Spinal cord (tissue), 10 donors: ENCODE data around the gene CPSF4L. TPM values are rescaled to one million over a fixed set of nuclear protein-coding genes. Genes with fewer than 3 reads are reported as not detected.

Experiments
- DNase-seq, 6 donors: peaks; one replicate each; pipeline versions ENCODE4 v3.0.0 to v3.0.0-alpha.2; 2013 to 2015; ENCODE audit warnings: low spot score in 6 of 6, low read depth in 4 of 6
- H3K27ac ChIP-seq: one replicate; pipeline ENCODE4 v1.5.1; 2013; ENCODE audit warnings: low read depth, low read length, control low read depth
- H3K27me3 ChIP-seq: one replicate; pipeline ENCODE4 v1.6.1; 2013; ENCODE audit warnings: low read length; ENCODE audit not compliant: control insufficient read depth, insufficient read depth
- H3K36me3 ChIP-seq: one replicate; pipeline ENCODE4 v1.6.1; 2013; ENCODE audit warnings: low read length; ENCODE audit not compliant: control insufficient read depth, insufficient read depth
- H3K4me1 ChIP-seq: one replicate; pipeline ENCODE4 v1.6.1; 2013; ENCODE audit warnings: low read length; ENCODE audit not compliant: control insufficient read depth, insufficient read depth
- H3K4me3 ChIP-seq: one replicate; pipeline ENCODE4 v1.5.1; 2013; ENCODE audit warnings: low read depth, low read length, control low read depth
- H3K9me3 ChIP-seq: one replicate; pipeline ENCODE4 v1.6.1; 2013; ENCODE audit warnings: low read length; ENCODE audit not compliant: control insufficient read depth, insufficient read depth
- WGBS: methylation state at CpG from one replicate; pipeline ENCODE4 v1.1.5; 2013; ENCODE audit warnings: missing lambda C conversion rate; ENCODE audit not compliant: insufficient coverage; 5-methylcytosine and 5-hydroxymethylcytosine counted together
- polyA plus RNA-seq, 2 donors: library from polyadenylated mRNA; unstranded; fragments of 120-200 nt; gene quantifications; one replicate each; pipeline ENCODE4 v1.2.1, GENCODE V29; 2013; ENCODE audit not compliant: insufficient read length in 2 of 2
- total RNA-seq, 2 donors: library from RNA; depleted of rRNA in 1 of 2; stranded (reverse); fragments of 120-200 nt in 1 of 2; fragments of >200 nt in 1 of 2; gene quantifications; one replicate each; pipeline versions ENCODE4 v1.2.3 to v1.2.4, GENCODE V29; 2013 to 2014
- donor health status: healthy.

CPSF4L gene
- total and polyA plus RNA-seq, 4 donors, result 0.29 TPM; not detected in 3

DNA sequence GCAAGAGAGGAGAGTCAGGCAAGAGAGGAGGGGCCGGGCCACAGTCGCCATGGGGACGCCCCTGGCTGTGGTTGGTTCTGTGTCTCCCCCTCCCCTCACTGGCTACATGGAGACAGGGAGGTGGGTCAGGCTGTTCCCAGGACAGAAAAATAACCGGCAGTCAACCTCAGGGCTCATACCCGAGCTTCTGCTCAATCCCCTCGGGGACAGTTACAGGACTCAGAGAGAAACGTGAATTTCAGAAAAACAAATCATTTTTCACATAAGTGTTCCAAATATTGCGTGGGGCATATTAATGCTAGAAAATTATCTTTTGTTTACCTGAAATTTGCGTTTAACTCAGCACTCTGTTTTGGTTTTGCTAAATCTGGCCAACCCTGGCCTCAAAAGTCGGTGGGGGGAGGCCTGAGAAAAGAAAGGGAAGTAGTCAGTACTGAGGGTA lies 22.2 kb upstream of the CPSF4L start:
- peak overlapping the region; percentile 65 for H3K27ac ChIP-seq
- H3K9me3 ChIP-seq, result no peaks in the 10 kb centered on the region
- no peak overlapping the region for H3K4me3 ChIP-seq
- H3K4me1 ChIP-seq, result peaks cover 76% of the 10 kb centered on the region
- H3K27me3 ChIP-seq, result no peaks in the 10 kb centered on the region
- DNase-seq, result peak in 2 of 6 donors; percentile 68 to 70
- H3K36me3 ChIP-seq, result peaks cover 57% of the 10 kb centered on the region
- WGBS, result no CpG with 5 or more reads among the region's 10 CpGs

DNA sequence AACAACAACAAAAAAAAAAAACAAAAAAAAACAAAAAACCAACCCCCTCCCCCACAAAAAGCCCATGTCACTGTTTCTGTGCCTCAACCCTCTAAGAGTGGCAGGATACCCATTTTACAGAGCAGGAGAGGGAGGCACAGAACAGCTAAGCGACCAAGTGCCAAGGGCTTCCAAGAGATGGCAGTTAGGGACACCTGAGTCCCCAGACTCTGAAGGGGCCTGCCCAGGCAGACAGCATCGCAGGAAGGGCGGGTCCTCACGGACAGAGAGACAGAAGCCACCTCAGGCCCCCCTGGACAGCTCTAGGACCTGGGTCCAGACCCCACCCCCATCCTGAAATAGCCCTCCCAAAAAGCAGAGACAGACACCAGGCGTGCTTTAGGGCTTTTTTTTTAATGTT lies 21.6 kb upstream of the CPSF4L start:
- DNase-seq, result no peak
- H3K9me3 ChIP-seq, result no peaks in the 10 kb centered on the region
- H3K27me3 ChIP-seq, result no peaks in the 10 kb centered on the region
- no peak overlapping the region for H3K4me3 ChIP-seq
- peaks cover 54% of the 10 kb centered on the region for H3K36me3 ChIP-seq
- peak overlapping the region; percentile 65 for H3K27ac ChIP-seq
- H3K4me1 ChIP-seq, result peaks cover 75% of the 10 kb centered on the region
- 89% methylated on average over 3 of the region's 5 CpGs for WGBS

DNA sequence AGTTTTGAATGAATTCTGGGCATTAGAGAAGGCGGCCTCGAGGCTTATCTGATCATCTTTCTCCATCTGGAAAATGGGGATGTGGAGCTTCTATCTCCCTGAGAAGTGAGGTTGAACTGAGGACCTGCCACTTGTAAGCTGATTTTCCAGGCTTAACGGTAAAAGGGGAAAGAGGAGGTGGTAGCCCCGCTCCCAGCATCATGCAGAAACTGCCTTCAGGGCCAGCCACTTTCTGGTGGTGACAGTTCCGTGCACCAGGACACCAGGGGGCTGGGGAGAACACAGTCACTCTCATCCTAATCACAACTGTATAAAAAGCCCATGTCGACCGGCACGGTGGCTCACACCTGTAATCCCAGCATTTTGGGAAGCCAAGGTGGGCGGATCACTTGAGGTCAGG lies 20.9 kb upstream of the CPSF4L start:
- Histone ChIP-seq H3K4me1 (peaks cover 73% of the 10 kb centered on the region), H3K36me3 (peaks cover 52% of the 10 kb centered on the region)
- DNase-seq, result no peak

DNA sequence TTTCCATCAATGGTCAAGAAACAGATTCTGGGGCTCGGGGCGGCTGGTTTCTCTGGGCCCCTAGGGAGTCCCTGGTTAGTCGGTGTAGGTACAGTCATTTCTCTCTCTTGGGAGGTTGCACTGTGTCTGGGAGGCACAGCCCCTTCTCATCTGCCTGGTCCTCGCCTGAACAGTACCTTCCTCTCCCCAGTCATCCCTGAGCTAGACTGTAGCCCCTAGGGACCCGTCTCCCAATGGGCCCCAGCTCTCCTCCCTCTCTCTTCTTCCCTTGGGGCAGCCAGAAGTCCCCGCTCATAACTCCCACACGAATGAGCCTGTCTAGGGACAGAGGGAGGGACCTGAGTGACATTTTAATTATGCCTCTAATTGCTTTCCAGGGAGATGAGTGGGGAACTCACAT lies 20.2 kb upstream of the CPSF4L start:
- no peaks in the 10 kb centered on the region for H3K9me3 ChIP-seq
- no peak overlapping the region for H3K27ac ChIP-seq
- 91% methylated on average over 4 of the region's 7 CpGs for WGBS
- no peak for DNase-seq
- H3K27me3 ChIP-seq, result no peaks in the 10 kb centered on the region
- peaks cover 46% of the 10 kb centered on the region for H3K36me3 ChIP-seq
- H3K4me3 ChIP-seq, result no peak overlapping the region
- H3K4me1 ChIP-seq, result peaks cover 66% of the 10 kb centered on the region

More for the DNA sequence above, 20.9 kb upstream of the CPSF4L start:
- 88% methylated on average over 7 of the region's 9 CpGs for WGBS
- Histone ChIP-seq H3K27ac (no peak overlapping the region), H3K9me3 (no peaks in the 10 kb centered on the region), H3K4me3 (no peak overlapping the region), H3K27me3 (no peaks in the 10 kb centered on the region)

DNA sequence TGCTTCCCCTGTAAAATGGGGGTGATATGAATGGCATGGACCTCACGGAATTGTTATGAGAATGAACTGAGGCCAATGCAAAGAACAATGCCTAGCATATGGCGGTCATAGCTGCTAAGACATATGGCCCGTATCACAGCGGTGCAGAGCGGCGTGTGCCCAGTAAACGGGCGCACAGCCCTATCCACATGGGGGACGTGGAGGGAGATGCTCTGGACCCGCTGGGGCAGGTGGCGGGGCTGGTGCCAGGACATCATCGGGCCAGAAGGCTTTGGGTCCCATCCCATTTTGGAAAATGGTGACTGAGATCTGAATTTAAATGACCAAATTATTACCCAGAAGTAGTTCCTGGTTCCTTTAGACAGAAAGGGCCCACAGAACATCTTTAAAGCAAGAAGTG lies 18.5 kb upstream of the CPSF4L start:
- no peak overlapping the region for H3K27ac ChIP-seq
- peaks cover 35% of the 10 kb centered on the region for H3K36me3 ChIP-seq
- H3K9me3 ChIP-seq, result no peaks in the 10 kb centered on the region
- H3K4me1 ChIP-seq, result peaks cover 49% of the 10 kb centered on the region
- H3K27me3 ChIP-seq, result no peaks in the 10 kb centered on the region
- H3K4me3 ChIP-seq, result no peak overlapping the region
- no peak for DNase-seq
- WGBS, result 88% methylated on average over 10 of the region's 12 CpGs

DNA sequence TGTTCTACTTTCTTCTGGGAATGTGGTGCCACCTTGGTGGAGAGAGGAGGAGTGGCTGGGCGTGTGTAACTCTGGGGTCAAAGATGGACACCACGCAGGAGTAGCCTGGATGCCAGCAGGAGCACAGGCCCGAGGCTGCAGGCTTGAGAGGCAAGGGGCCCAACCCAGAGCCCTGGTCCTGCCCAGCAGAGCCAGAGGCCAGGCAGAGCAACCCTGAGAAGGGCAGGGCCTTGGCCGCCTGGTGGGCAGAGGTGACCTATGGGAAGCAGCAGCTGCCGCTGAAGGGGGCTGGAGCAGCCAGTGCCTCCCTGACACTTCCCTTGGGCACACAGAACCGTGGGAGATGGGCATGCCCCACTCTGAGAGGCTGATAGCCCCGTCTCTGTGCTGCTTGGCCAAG lies 18.0 kb upstream of the CPSF4L start:
- H3K4me1 ChIP-seq, result peaks cover 44% of the 10 kb centered on the region
- no peak overlapping the region for H3K4me3 ChIP-seq
- no peaks in the 10 kb centered on the region for H3K27me3 ChIP-seq
- peaks cover 31% of the 10 kb centered on the region for H3K36me3 ChIP-seq
- no peak for DNase-seq
- H3K9me3 ChIP-seq, result no peaks in the 10 kb centered on the region
- H3K27ac ChIP-seq, result no peak overlapping the region
- 86% methylated on average over 6 of the region's 7 CpGs for WGBS

DNA sequence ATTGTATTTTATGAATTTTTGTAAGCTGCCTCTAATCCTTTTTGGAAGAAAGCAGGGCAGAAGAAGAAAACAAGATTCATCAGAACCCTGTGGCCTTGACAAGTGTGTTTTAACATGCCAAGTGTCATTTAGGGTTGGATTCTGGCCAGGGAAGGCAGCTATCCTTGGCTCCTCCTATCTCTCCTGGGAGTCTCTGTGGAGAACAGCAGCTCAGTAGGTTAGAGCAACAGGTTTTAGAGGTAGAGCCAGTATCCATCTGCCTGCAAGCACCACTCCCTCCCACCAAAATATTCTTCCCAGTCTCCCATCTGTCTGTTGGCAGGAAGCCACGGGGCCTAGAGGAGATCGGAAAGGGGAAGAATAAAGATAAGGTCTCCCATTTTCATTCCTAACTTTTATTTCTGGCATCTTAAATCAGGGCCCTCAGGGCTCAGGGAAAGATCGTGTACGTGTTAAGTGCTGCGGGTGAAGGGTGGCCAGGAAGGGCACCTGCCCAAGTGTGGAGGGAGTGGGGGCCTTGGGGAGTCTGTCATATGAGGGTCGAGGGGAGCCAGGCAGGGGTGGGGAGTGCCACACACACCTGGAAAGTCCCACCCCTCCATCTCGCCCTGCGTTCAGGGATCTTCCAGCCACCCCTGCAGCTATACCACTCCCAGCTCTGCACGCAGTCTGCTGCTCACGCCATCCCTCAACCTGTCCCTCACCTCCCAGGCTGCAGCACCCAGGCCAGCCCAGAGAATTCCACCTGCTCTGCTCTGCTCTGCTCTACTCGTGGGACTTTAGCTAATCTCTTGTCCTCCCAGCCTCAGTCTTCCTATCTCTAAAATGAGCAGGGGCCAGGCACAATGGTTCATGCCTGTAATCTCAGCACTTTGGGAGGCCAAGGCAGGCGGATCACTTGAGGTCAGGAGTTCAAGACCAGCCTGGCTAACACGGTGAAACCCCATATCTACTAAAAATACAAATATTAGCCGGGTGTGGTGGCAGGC lies 17.1 kb upstream of the CPSF4L start:
- Histone ChIP-seq H3K9me3 (no peaks in the 10 kb centered on the region), H3K27ac (peak overlapping the region; percentile 49), H3K4me1 (peaks cover 34% of the 10 kb centered on the region), H3K36me3 (peaks cover 26% of the 10 kb centered on the region), H3K27me3 (no peaks in the 10 kb centered on the region), H3K4me3 (no peak overlapping the region)
- 71% methylated on average over 6 of the region's 14 CpGs for WGBS
- DNase-seq, result peak in 2 of 6 donors; percentile 68 to 90

DNA sequence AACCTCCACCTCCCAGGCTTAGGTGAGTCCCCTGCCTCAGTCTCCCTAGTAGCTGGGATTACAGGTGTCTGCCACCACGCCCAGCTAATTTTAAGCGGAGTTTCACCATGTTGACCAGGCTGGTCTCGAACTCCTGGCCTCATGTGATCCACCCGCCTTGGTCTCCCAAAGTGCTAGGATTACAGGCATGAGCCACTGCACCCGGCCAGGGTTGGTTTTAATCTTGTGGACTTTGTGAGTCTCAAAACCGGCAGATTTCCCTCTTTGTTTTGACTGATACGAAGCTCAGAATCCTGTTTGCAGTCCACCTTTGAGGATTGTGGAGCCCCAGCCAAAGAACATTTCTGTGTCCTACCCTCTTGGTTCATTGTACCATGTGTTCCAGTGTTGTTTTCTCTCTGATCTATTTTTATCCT lies 16.4 kb upstream of the CPSF4L start:
- WGBS, result 69% methylated on average over 4 of the region's 7 CpGs
- H3K27ac ChIP-seq, result peak overlapping the region; percentile 49
- H3K9me3 ChIP-seq, result no peaks in the 10 kb centered on the region
- no peak for DNase-seq
- H3K36me3 ChIP-seq, result peaks cover 19% of the 10 kb centered on the region
- H3K27me3 ChIP-seq, result no peaks in the 10 kb centered on the region
- no peak overlapping the region for H3K4me3 ChIP-seq
- H3K4me1 ChIP-seq, result peaks cover 32% of the 10 kb centered on the region

DNA sequence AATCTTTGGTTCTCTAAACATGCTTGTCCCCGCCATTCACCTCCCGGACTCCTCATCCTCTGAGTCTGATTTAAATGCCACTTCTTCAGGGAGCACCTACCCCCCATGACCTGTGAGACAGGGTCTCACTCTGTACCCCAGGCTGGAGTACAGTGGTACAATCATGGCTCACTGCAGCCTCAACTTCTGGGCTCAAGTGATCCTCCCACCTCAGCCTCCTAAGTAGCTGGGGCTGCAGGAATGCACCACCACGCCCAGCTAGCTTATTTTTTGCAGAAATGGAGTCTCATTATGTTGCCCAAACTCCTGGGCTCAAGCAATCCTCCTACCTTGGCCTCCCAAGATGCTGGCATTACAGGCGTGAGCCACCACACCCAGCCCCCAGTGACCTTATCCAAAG lies 12.8 kb upstream of the CPSF4L start:
- Histone ChIP-seq H3K9me3 (no peaks in the 10 kb centered on the region), H3K4me1 (peaks cover 23% of the 10 kb centered on the region), H3K27ac (no peak overlapping the region), H3K4me3 (no peak overlapping the region), H3K27me3 (no peaks in the 10 kb centered on the region), H3K36me3 (peaks cover 2% of the 10 kb centered on the region)
- no peak for DNase-seq
- 96% methylated on average over 4 of the region's 4 CpGs for WGBS

DNA sequence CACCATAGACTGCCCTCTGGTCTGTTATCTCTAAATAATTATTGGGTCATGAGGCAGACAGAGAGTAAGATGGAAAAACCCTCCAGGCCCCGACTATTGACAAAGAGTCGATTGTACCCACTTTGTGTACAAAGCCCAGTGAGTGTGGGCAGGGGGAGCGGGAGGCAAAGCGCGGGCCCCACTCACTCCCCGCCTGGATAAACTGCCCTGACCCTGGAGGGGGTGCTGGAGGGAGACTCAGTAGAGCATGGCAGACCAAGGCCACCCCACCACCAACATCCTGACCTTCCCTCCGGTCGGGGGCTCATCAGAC lies 11.2 kb upstream of the CPSF4L start:
- Histone ChIP-seq H3K4me3 (no peak overlapping the region), H3K36me3 (peaks cover 2% of the 10 kb centered on the region), H3K27ac (no peak overlapping the region), H3K27me3 (no peaks in the 10 kb centered on the region), H3K9me3 (no peaks in the 10 kb centered on the region), H3K4me1 (peaks cover 18% of the 10 kb centered on the region)
- DNase-seq, result peak in 1 of 6 donors; percentile 46
- 30% methylated on average over 2 of the region's 8 CpGs for WGBS
